HG03159 (cell line): ENCODE data around the gene CCDC78.
"Not testable (repeated sequence)": the region's sequence is repeated elsewhere in the genome, so short reads cannot be mapped to it uniquely, and the experiment has no call there.

Experiments used
- ATAC-seq: cut with Tn5 transposase; IDR thresholded peaks from one replicate; pipeline ENCODE4 v1.9.1; 2021; ENCODE audit warnings: mild to moderate bottlenecking, moderate library complexity; ENCODE audit not compliant: unreplicated experiment

Gene CCDC78

GRCh38 chr16:761625-762513, 35.6 kb upstream of the CCDC78 start:
- ATAC-seq = no peak

- no peak for ATAC-seq
Observed at GRCh38 chr16:760545-761343, 34.5 kb upstream of the CCDC78 start, which contains the start of gene MSLN. MSLN (plus strand) TSS chr16:760734; CDS start chr16:762681, 1,947 bp downstream.

GRCh38 chr16:760065-760464, 33.8 kb upstream of the CCDC78 start:
- ATAC-seq = no peak

- ATAC-seq = no peak
Observed at GRCh38 chr16:759110-759910, 33.1 kb upstream of the CCDC78 start.

GRCh38 chr16:756428-756827, 30.2 kb upstream of the CCDC78 start:
- ATAC-seq = no peak

GRCh38 chr16:754656-755055, 28.4 kb upstream of the CCDC78 start:
- no peak for ATAC-seq

- ATAC-seq = not testable (repeated sequence)
Observed at GRCh38 chr16:754121-754607, 27.9 kb upstream of the CCDC78 start.

- no peak for ATAC-seq
Observed at GRCh38 chr16:752007-752312, 25.7 kb upstream of the CCDC78 start.

- ATAC-seq = no peak
Observed at GRCh38 chr16:751152-752006, 25.1 kb upstream of the CCDC78 start.

GRCh38 chr16:750485-750884, 24.2 kb upstream of the CCDC78 start:
- ATAC-seq = no peak

- no peak for ATAC-seq
Observed at GRCh38 chr16:749010-749409, 22.8 kb upstream of the CCDC78 start.

- no peak for ATAC-seq
Observed at GRCh38 chr16:747978-748746, 21.9 kb upstream of the CCDC78 start.

- no peak for ATAC-seq
Observed at GRCh38 chr16:746637-747036, 20.4 kb upstream of the CCDC78 start.

- no peak for ATAC-seq
Observed at GRCh38 chr16:745739-746138, 19.5 kb upstream of the CCDC78 start.

- ATAC-seq = no peak
Observed at GRCh38 chr16:743794-744500, 17.7 kb upstream of the CCDC78 start.

- not testable (repeated sequence) for ATAC-seq
Observed at GRCh38 chr16:742894-743293, 16.7 kb upstream of the CCDC78 start.

- no peak for ATAC-seq
Observed at GRCh38 chr16:741986-742629, 15.9 kb upstream of the CCDC78 start.

GRCh38 chr16:740764-741505, 14.7 kb upstream of the CCDC78 start, which contains the start of gene CIAO3:
CIAO3 (minus strand) TSS chr16:740997; CDS start chr16:740985, 12 bp downstream.
- peak; percentile 86 for ATAC-seq
